Measurements from ENCODE around the gene SLAIN1. TPM values are rescaled to one million over a fixed set of nuclear protein-coding genes. Genes with fewer than 3 reads are reported as not detected.

SLAIN1 gene
- polyA plus RNA-seq, 1 donor, result 9.0 TPM

GRCh38 chr13:77789376-77789775, 91.9 kb downstream of the SLAIN1 start:
- peaks cover 10% of the 10 kb centered on the region for H3K9me3 ChIP-seq (ENCODE audit: control insufficient read depth, low read depth, low read length)
- H3K27ac ChIP-seq (ENCODE audit: low read length), result no peak overlapping the region
- H3K4me3 ChIP-seq (ENCODE audit: low read length), result no peak overlapping the region
- DNase-seq, result no peak
- H3K36me3 ChIP-seq (ENCODE audit: control insufficient read depth, insufficient read depth, low read length), result no peaks in the 10 kb centered on the region
- no peaks in the 10 kb centered on the region for H3K27me3 ChIP-seq (ENCODE audit: control insufficient read depth, insufficient read depth, low read length)
- no CpG with 5 or more reads among the region's 1 CpG for WGBS (ENCODE audit: insufficient coverage, low lambda C conversion rate)
- H3K4me1 ChIP-seq (ENCODE audit: control insufficient read depth, insufficient read depth, low read length), result no peaks in the 10 kb centered on the region

GRCh38 chr13:77800219-77800618, 102.7 kb downstream of the SLAIN1 start:
- no peak for DNase-seq
- no peak overlapping the region for H3K27ac ChIP-seq (ENCODE audit: low read length)
- no peaks in the 10 kb centered on the region for H3K9me3 ChIP-seq (ENCODE audit: control insufficient read depth, low read depth, low read length)
- no peaks in the 10 kb centered on the region for H3K4me1 ChIP-seq (ENCODE audit: control insufficient read depth, insufficient read depth, low read length)
- no peaks in the 10 kb centered on the region for H3K36me3 ChIP-seq (ENCODE audit: control insufficient read depth, insufficient read depth, low read length)
- no peaks in the 10 kb centered on the region for H3K27me3 ChIP-seq (ENCODE audit: control insufficient read depth, insufficient read depth, low read length)
- WGBS (ENCODE audit: insufficient coverage, low lambda C conversion rate), result 80% methylated on average over 1 of the region's 3 CpGs
- no peak overlapping the region for H3K4me3 ChIP-seq (ENCODE audit: low read length)

GRCh38 chr13:77806518-77806917, 109.0 kb downstream of the SLAIN1 start:
- Histone ChIP-seq H3K36me3 (ENCODE audit: control insufficient read depth, insufficient read depth, low read length) (no peaks in the 10 kb centered on the region), H3K4me3 (ENCODE audit: low read length) (no peak overlapping the region), H3K4me1 (ENCODE audit: control insufficient read depth, insufficient read depth, low read length) (no peaks in the 10 kb centered on the region), H3K27me3 (ENCODE audit: control insufficient read depth, insufficient read depth, low read length) (peaks cover 4% of the 10 kb centered on the region), H3K9me3 (ENCODE audit: control insufficient read depth, low read depth, low read length) (no peaks in the 10 kb centered on the region), H3K27ac (ENCODE audit: low read length) (no peak overlapping the region)
- no peak for DNase-seq
- WGBS (ENCODE audit: insufficient coverage, low lambda C conversion rate), result no CpG with 5 or more reads among the region's 1 CpG

GRCh38 chr13:77807431-77808135, 110.1 kb downstream of the SLAIN1 start:
- H3K4me3 ChIP-seq (ENCODE audit: low read length), result no peak overlapping the region
- H3K27ac ChIP-seq (ENCODE audit: low read length), result no peak overlapping the region
- no peaks in the 10 kb centered on the region for H3K36me3 ChIP-seq (ENCODE audit: control insufficient read depth, insufficient read depth, low read length)
- peaks cover 4% of the 10 kb centered on the region for H3K27me3 ChIP-seq (ENCODE audit: control insufficient read depth, insufficient read depth, low read length)
- H3K4me1 ChIP-seq (ENCODE audit: control insufficient read depth, insufficient read depth, low read length), result no peaks in the 10 kb centered on the region
- no peaks in the 10 kb centered on the region for H3K9me3 ChIP-seq (ENCODE audit: control insufficient read depth, low read depth, low read length)
- no peak for DNase-seq
- WGBS (ENCODE audit: insufficient coverage, low lambda C conversion rate), result 89% methylated on average over 5 of the region's 6 CpGs

- WGBS (ENCODE audit: insufficient coverage, low lambda C conversion rate), result 20% methylated on average over 1 of the region's 2 CpGs
- no peaks in the 10 kb centered on the region for H3K4me1 ChIP-seq (ENCODE audit: control insufficient read depth, insufficient read depth, low read length)
- H3K9me3 ChIP-seq (ENCODE audit: control insufficient read depth, low read depth, low read length), result no peaks in the 10 kb centered on the region
- H3K27me3 ChIP-seq (ENCODE audit: control insufficient read depth, insufficient read depth, low read length), result peaks cover 4% of the 10 kb centered on the region
- H3K36me3 ChIP-seq (ENCODE audit: control insufficient read depth, insufficient read depth, low read length), result no peaks in the 10 kb centered on the region
- H3K4me3 ChIP-seq (ENCODE audit: low read length), result no peak overlapping the region
- DNase-seq, result no peak
- H3K27ac ChIP-seq (ENCODE audit: low read length), result no peak overlapping the region
Observed at GRCh38 chr13:77810430-77810829, 112.9 kb downstream of the SLAIN1 start.

GRCh38 chr13:77810878-77811277, 113.4 kb downstream of the SLAIN1 start:
- Histone ChIP-seq H3K27ac (ENCODE audit: low read length) (no peak overlapping the region), H3K36me3 (ENCODE audit: control insufficient read depth, insufficient read depth, low read length) (no peaks in the 10 kb centered on the region), H3K9me3 (ENCODE audit: control insufficient read depth, low read depth, low read length) (no peaks in the 10 kb centered on the region), H3K4me3 (ENCODE audit: low read length) (no peak overlapping the region), H3K4me1 (ENCODE audit: control insufficient read depth, insufficient read depth, low read length) (no peaks in the 10 kb centered on the region), H3K27me3 (ENCODE audit: control insufficient read depth, insufficient read depth, low read length) (peaks cover 4% of the 10 kb centered on the region)
- 83% methylated on average over 2 of the region's 3 CpGs for WGBS (ENCODE audit: insufficient coverage, low lambda C conversion rate)
- DNase-seq, result no peak

- Histone ChIP-seq H3K27me3 (ENCODE audit: control insufficient read depth, insufficient read depth, low read length) (peaks cover 1% of the 10 kb centered on the region), H3K9me3 (ENCODE audit: control insufficient read depth, low read depth, low read length) (no peaks in the 10 kb centered on the region), H3K4me3 (ENCODE audit: low read length) (no peak overlapping the region), H3K36me3 (ENCODE audit: control insufficient read depth, insufficient read depth, low read length) (no peaks in the 10 kb centered on the region), H3K4me1 (ENCODE audit: control insufficient read depth, insufficient read depth, low read length) (no peaks in the 10 kb centered on the region), H3K27ac (ENCODE audit: low read length) (no peak overlapping the region)
- WGBS (ENCODE audit: insufficient coverage, low lambda C conversion rate), result 100% methylated on average over 1 of the region's 2 CpGs
- no peak for DNase-seq
Observed at GRCh38 chr13:77811381-77811780, 113.9 kb downstream of the SLAIN1 start.

- Histone ChIP-seq H3K9me3 (ENCODE audit: control insufficient read depth, low read depth, low read length) (no peaks in the 10 kb centered on the region), H3K4me1 (ENCODE audit: control insufficient read depth, insufficient read depth, low read length) (no peaks in the 10 kb centered on the region), H3K4me3 (ENCODE audit: low read length) (no peak overlapping the region), H3K36me3 (ENCODE audit: control insufficient read depth, insufficient read depth, low read length) (no peaks in the 10 kb centered on the region), H3K27me3 (ENCODE audit: control insufficient read depth, insufficient read depth, low read length) (no peaks in the 10 kb centered on the region), H3K27ac (ENCODE audit: low read length) (no peak overlapping the region)
- DNase-seq, result no peak
Observed at GRCh38 chr13:77811981-77812380, 114.5 kb downstream of the SLAIN1 start.

Other genes starting within 250 kb of the SLAIN1 start
- gene SCEL, start 162.0 kb upstream of the SLAIN1 start, polyA plus RNA-seq, result 1.9 TPM
- gene EDNRB, start 221.1 kb downstream of the SLAIN1 start, polyA plus RNA-seq, result 82.1 TPM

Measured in large intestine (tissue), 3 donors.